Measurements from ENCODE around the gene CTR9.

The CTR9 gene

DNA sequence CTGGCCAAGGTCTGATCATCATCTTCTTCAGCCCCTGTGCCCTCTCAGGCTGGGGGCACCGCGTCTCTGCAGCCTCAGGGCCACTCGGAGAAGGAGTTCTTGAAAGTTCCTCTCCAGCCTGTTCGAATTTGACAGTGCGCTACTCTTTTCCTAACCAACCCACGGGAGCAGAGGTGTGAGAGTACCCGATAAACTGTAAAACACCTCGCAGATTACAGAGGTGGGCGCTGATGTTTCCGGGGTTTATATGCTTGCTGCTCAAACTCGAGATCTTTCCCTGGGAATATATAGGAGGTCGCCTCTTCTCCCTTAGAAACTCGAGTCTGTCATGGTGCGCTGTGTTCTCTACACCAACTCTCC lies 515 bp downstream of the CTR9 start:
- peak overlapping the region; percentile 93 for H3K27ac Mint-ChIP-seq
- peaks cover 32% of the 10 kb centered on the region for H3K36me3 Mint-ChIP-seq (ENCODE audit: insufficient read depth)
- peak overlapping the region; percentile 90 to 95 for H3K4me3 Mint-ChIP-seq
- peaks cover 8 to 11% of the 10 kb centered on the region in 2 donors for H3K4me1 Mint-ChIP-seq (ENCODE audit: low read depth in 2 of 2)
- no peaks in the 10 kb centered on the region for H3K27me3 Mint-ChIP-seq
- no peak for DNase-seq
- ATAC-seq (replicated peaks): peak; percentile 11
- no peaks in the 10 kb centered on the region for H3K9me3 Mint-ChIP-seq

DNA sequence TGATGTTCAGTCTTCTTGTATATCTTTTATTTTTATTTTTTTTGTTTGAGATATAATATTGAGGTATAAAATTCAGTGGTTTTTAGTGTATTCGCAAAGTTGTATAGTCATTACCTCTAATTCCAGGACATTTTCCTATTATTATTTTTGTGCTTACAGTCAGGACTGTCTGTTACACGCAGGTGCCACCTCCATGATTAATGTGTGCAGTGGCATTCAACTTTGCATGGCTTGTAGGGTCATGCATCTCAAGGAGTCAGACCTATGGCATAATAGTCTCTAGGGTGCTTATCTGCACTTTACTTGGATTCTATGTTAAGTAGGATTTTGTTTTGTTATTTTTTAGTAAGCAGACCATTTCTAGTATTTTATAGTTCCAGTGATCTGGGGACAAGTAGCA lies 1.0 kb downstream of the CTR9 start:
- DNase-seq: no peak
- Mint-ChIP-seq H3K36me3 (ENCODE audit: insufficient read depth) (peaks cover 32% of the 10 kb centered on the region), H3K4me1 (ENCODE audit: low read depth in 2 of 2) (peaks cover 8 to 11% of the 10 kb centered on the region in 2 donors), H3K4me3 (peak overlapping the region; percentile 90 to 95), H3K27ac (peak overlapping the region; percentile 93), H3K9me3 (no peaks in the 10 kb centered on the region), H3K27me3 (no peaks in the 10 kb centered on the region)
- no peak for ATAC-seq (replicated peaks)

DNA sequence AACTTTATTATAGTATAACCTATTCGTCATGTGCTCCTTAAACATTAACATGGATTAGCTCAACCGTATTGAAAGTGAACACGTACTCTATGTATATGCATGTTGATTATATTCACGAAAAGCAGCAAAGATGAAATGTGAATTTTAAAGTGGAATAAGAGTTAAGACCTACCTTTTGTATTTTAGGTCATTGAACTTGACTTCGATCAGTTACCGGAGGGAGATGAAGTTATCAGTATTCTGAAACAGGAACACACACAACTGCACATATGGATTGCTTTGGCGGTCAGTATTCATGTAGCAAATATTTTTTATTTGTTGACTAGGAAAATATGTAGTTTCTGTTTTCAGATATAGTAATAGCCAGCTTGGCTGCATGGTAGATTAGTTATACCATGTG lies 1.4 kb downstream of the CTR9 start:
- DNase-seq (no peak), ATAC-seq (replicated peaks) (no peak)
- Mint-ChIP-seq H3K4me3 (peak overlapping the region; percentile 90 to 95), H3K36me3 (ENCODE audit: insufficient read depth) (peaks cover 32% of the 10 kb centered on the region), H3K9me3 (no peaks in the 10 kb centered on the region), H3K27ac (peak overlapping the region in 1 of 2 donors; percentile 41), H3K4me1 (ENCODE audit: low read depth in 2 of 2) (peaks cover 8 to 11% of the 10 kb centered on the region in 2 donors), H3K27me3 (no peaks in the 10 kb centered on the region)

DNA sequence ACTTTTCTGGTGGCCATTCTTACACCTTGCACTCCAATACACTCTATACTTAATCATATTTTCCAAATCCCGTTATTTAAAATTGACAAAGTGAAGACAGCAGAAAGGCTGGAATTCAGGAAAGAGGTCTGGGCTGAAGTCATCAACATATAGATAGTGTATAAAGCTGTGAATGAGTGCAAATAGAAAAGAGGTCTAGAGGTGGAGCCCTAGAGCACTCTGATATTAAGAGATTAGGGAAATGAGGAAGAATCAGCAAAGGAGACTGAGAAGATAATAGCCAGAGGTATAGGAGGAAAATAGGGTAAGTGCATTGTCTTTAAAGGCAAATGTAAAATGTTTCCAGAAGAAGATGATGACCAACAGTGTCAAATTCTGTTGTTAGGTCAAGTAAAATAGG lies 7.9 kb downstream of the CTR9 start:
- H3K27ac Mint-ChIP-seq: no peak overlapping the region
- H3K4me3 Mint-ChIP-seq: no peak overlapping the region
- DNase-seq (no peak), ATAC-seq (replicated peaks) (no peak)
- no peaks in the 10 kb centered on the region for H3K4me1 Mint-ChIP-seq (ENCODE audit: low read depth in 2 of 2)
- no peaks in the 10 kb centered on the region for H3K9me3 Mint-ChIP-seq
- H3K27me3 Mint-ChIP-seq: no peaks in the 10 kb centered on the region
- H3K36me3 Mint-ChIP-seq (ENCODE audit: insufficient read depth): peaks cover 25% of the 10 kb centered on the region

DNA sequence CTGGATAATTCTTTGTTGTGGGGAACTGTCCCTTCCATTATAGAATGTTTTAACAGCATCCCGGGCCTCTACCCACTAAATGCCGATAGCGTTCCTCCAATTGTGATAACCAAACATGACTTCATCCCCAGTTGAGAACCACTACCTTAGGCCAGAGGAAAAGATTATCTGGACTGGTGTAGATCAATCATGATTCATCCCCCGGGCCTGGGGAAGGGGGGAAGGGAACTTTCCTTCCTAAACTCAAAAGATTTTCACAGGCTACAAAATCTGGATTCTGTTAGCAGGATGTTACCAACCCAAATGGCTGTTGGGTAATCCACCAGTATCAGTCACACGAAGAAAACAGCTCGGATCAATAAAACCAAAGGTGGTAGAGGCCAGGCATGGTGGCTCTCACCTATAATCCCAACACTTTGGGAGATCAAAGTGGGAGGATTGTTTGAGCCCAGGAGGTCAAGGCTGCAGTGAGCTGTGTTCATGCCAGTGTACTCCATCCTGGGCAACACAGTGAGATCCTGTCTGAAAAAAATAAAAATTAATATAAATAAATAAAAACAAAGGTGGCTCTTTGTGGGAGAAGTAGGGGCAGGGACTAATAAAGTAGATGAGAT lies 10.1 kb downstream of the CTR9 start:
- ATAC-seq (replicated peaks): no peak
- DNase-seq: no peak
- no peak overlapping the region for H3K4me3 Mint-ChIP-seq
- no peak overlapping the region for H3K27ac Mint-ChIP-seq
- no peaks in the 10 kb centered on the region for H3K9me3 Mint-ChIP-seq
- no peaks in the 10 kb centered on the region for H3K27me3 Mint-ChIP-seq
- no peaks in the 10 kb centered on the region for H3K4me1 Mint-ChIP-seq (ENCODE audit: low read depth in 2 of 2)
- H3K36me3 Mint-ChIP-seq (ENCODE audit: insufficient read depth): peaks cover 8% of the 10 kb centered on the region

DNA sequence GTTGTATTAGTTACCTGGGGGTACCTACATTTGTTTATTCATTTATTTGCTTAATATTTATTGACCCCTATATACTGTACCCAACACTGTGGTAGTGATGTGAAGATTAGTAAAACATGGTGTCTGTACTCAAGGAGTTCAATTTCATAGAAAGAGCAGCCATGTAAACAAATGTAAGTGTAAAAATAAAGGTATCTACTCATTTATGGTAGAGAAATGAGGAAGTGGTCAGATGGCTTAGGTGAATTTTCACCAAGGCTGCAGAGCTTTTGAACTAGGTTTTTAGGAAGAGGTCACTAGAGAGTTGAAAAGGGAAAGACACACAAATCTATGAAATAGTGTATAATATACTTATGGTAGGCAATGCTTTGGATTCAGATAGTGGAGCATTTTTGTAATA lies 11.1 kb downstream of the CTR9 start:
- Mint-ChIP-seq H3K36me3 (ENCODE audit: insufficient read depth) (peaks cover 8% of the 10 kb centered on the region), H3K27me3 (no peaks in the 10 kb centered on the region), H3K4me1 (ENCODE audit: low read depth in 2 of 2) (no peaks in the 10 kb centered on the region), H3K27ac (peak overlapping the region in 1 of 2 donors; percentile 47), H3K9me3 (no peaks in the 10 kb centered on the region), H3K4me3 (no peak overlapping the region)
- no peak for ATAC-seq (replicated peaks)
- DNase-seq: no peak

DNA sequence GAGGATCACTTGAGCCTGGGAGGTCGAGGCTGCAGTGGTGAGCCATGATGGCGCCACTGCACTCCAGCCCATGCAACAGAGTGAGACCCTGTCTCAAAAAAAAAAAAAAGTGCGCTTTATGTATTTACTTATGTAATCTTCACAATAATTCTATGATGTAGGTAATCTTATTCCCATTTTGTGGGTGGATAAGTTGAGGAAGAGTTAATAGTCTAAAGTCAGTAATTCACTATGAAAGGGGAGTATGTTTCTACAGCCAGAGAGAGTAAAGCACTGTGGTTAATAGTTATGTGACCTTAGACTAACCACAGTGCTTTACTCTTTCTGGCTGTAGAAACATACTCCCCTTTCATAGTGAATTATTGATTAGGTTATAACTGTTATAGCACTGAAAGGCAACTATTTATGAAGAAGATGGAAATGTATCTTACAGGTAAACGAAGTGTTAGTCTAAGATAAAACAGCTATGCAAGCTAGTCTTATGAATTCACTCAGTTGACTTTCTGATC lies 11.9 kb downstream of the CTR9 start:
- Mint-ChIP-seq H3K27ac (no peak overlapping the region), H3K4me3 (no peak overlapping the region), H3K4me1 (ENCODE audit: low read depth in 2 of 2) (no peaks in the 10 kb centered on the region), H3K36me3 (ENCODE audit: insufficient read depth) (peaks cover 8% of the 10 kb centered on the region), H3K9me3 (no peaks in the 10 kb centered on the region), H3K27me3 (no peaks in the 10 kb centered on the region)
- ATAC-seq (replicated peaks) (no peak), DNase-seq (no peak)

DNA sequence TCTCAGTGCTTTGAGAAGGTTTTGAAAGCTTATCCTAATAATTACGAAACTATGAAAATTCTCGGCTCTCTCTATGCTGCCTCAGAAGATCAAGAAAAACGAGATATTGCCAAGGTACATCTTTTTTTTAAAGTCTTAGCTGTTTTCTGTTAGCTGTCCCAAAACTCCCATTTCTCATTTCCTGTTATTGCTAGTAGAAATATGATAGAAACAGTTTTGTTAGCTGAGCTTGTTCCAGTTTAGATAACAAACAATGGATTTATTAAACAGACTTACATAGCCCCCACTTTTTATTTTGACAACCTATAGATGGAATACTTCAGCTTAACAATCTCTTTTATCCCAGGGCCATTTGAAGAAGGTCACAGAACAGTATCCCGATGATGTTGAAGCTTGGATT lies 12.7 kb downstream of the CTR9 start:
- no peak overlapping the region for H3K27ac Mint-ChIP-seq
- H3K9me3 Mint-ChIP-seq: no peaks in the 10 kb centered on the region
- no peak overlapping the region for H3K4me3 Mint-ChIP-seq
- H3K4me1 Mint-ChIP-seq (ENCODE audit: low read depth in 2 of 2): no peaks in the 10 kb centered on the region
- H3K27me3 Mint-ChIP-seq: no peaks in the 10 kb centered on the region
- ATAC-seq (replicated peaks) (no peak), DNase-seq (no peak)
- H3K36me3 Mint-ChIP-seq (ENCODE audit: insufficient read depth): peaks cover 8% of the 10 kb centered on the region

DNA sequence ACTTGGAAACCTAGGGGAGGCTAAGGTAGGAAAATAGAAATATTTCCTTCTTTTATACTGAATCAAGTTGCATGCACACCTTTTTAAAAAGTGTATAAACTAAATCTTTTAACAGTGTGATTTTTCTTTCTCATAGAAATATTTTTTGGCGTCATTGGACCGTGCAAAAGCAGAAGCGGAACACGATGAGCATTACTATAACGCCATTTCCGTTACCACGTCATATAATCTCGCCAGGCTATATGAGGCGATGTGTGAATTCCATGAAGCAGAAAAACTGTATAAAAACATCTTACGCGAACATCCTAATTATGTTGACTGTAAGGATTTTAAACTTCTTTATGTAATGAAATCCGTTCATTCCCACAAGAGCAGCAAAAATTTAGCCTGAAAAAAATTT lies 13.4 kb downstream of the CTR9 start:
- DNase-seq: no peak
- Mint-ChIP-seq H3K27me3 (no peaks in the 10 kb centered on the region), H3K4me1 (ENCODE audit: low read depth in 2 of 2) (no peaks in the 10 kb centered on the region), H3K36me3 (ENCODE audit: insufficient read depth) (peaks cover 8% of the 10 kb centered on the region), H3K27ac (no peak overlapping the region), H3K4me3 (no peak overlapping the region), H3K9me3 (no peaks in the 10 kb centered on the region)
- ATAC-seq (replicated peaks): no peak

DNA sequence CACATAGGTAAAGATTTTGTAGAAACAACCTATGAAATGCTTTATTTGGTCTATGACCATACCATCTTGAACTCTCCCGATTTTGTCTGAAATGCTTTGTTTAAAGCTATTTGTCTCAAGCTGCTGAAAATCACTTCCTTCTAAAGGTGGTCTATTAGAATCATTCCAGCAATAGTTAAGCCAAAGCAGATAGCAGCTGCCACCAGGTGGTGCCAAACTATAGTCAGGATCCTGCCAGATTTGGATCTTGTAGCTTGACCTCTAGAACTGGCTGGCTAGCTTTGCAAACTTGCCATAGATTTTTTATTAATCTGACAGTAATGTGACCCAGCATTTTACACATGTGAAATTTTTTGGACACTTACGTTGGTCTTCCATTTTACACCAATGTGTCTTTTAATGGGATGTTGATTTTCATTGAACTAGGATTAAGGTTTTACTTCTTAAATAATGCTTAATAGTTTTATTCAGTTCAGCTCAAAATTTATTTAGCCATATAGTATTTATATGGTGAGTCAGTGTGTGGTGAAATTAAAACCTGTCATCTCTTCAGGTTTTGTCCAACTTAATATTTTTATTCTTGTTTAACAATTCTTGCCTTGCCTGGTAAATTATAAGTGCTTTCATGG lies 19.7 kb downstream of the CTR9 start:
- no peak overlapping the region for H3K27ac Mint-ChIP-seq
- no peaks in the 10 kb centered on the region for H3K36me3 Mint-ChIP-seq (ENCODE audit: insufficient read depth)
- H3K4me1 Mint-ChIP-seq (ENCODE audit: low read depth in 2 of 2): no peaks in the 10 kb centered on the region
- no peak for ATAC-seq (replicated peaks)
- no peaks in the 10 kb centered on the region for H3K27me3 Mint-ChIP-seq
- DNase-seq: no peak
- no peaks in the 10 kb centered on the region for H3K9me3 Mint-ChIP-seq
- H3K4me3 Mint-ChIP-seq: no peak overlapping the region

DNA sequence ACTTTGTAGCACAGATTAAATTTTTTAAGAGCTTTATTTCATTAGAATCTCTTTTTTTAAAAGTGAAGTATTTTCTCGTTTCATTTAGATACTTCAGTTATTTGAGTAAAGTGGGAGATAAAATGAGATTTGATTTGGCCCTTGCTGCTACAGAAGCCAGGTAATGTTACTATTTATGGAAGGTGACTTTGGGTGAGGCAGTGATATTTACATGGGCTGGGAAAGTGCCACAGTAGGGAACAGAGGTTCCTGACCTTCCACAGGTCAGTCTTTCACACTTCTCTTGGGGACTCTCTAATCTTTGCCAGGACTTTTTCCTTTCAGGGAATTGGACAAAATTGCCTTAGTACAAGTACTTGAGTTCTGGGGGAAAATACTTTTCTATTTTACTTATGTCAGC lies 20.4 kb downstream of the CTR9 start:
- ATAC-seq (replicated peaks): no peak
- Mint-ChIP-seq H3K27ac (no peak overlapping the region), H3K4me1 (ENCODE audit: low read depth in 2 of 2) (no peaks in the 10 kb centered on the region), H3K27me3 (no peaks in the 10 kb centered on the region), H3K9me3 (no peaks in the 10 kb centered on the region), H3K4me3 (no peak overlapping the region), H3K36me3 (ENCODE audit: insufficient read depth) (peaks cover 4% of the 10 kb centered on the region)
- DNase-seq: no peak

DNA sequence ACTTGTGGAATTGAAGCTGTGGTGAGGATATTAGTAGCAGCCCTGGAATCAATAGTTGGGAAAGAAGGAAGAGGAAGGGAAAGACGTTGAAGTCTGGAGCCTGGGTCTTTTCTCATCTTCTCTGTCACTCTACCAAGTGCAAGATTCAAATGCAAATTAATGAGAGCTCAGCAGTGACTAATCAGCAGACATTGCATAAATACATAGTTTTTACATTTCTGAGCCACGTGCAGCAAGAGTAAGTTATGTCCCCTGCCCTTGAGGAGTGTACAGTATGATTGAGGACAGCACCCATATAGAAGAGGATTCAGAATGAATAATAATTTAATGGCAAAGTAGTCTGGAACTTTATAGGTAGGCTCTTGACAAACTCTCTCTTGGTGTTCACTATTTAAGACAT lies 23.8 kb downstream of the CTR9 start:
- peak overlapping the region in 1 of 2 donors; percentile 58 for H3K27ac Mint-ChIP-seq
- no peaks in the 10 kb centered on the region for H3K9me3 Mint-ChIP-seq
- DNase-seq (no peak), ATAC-seq (replicated peaks) (no peak)
- no peaks in the 10 kb centered on the region for H3K27me3 Mint-ChIP-seq
- peaks cover 30% of the 10 kb centered on the region for H3K36me3 Mint-ChIP-seq (ENCODE audit: insufficient read depth)
- peaks cover 0 to 5% of the 10 kb centered on the region in 2 donors for H3K4me1 Mint-ChIP-seq (ENCODE audit: low read depth in 2 of 2)
- no peak overlapping the region for H3K4me3 Mint-ChIP-seq

DNA sequence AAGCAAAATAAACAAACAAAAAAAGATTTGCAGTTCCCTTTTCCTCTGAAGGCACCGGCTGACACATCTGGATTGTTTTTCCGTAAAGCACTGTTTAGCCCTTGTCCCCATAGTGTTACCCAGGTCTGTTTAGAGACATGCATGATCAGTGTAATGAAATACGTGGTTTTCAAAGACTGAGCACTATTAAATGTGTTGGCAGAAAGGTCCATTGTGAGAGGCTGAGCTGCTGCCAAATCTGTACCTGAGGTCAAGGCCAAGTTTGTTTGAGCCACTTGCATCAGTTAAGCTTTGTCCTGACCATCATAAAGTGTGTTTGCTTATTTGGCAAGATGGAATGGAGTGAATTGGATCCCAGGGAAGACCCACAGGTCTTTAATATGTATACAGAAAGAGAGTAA lies 26.3 kb downstream of the CTR9 start:
- H3K27me3 Mint-ChIP-seq: no peaks in the 10 kb centered on the region
- H3K36me3 Mint-ChIP-seq (ENCODE audit: insufficient read depth): peaks cover 30% of the 10 kb centered on the region
- no peak overlapping the region for H3K4me3 Mint-ChIP-seq
- ATAC-seq (replicated peaks) (no peak), DNase-seq (no peak)
- H3K4me1 Mint-ChIP-seq (ENCODE audit: low read depth in 2 of 2): peaks cover 0 to 5% of the 10 kb centered on the region in 2 donors
- H3K9me3 Mint-ChIP-seq: no peaks in the 10 kb centered on the region
- H3K27ac Mint-ChIP-seq: peak overlapping the region in 1 of 2 donors; percentile 84

DNA sequence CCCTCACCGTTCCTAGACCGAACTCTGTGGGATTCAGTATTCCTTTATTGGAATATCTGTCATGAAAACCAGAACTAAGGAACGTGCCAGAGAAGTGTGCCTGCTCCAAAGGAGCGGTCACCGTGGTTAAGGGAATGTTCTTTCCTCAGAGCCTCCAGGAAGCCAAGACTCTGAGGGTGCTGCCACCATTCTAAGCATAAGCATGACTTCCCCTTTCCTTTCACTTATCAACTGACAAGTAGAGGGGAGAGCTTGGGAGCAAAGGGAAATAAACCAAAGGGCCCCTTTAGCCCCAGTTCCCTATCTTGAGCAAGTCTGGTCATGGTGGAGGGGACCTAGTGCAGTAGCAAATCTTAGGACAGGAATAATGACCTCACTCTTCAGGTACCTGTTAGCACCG lies 26.8 kb downstream of the CTR9 start:
- DNase-seq (no peak), ATAC-seq (replicated peaks) (no peak)
- Mint-ChIP-seq H3K36me3 (ENCODE audit: insufficient read depth) (peaks cover 30% of the 10 kb centered on the region), H3K9me3 (no peaks in the 10 kb centered on the region), H3K4me3 (no peak overlapping the region), H3K27me3 (no peaks in the 10 kb centered on the region), H3K27ac (peak overlapping the region in 1 of 2 donors; percentile 84), H3K4me1 (ENCODE audit: low read depth in 2 of 2) (peaks cover 0 to 5% of the 10 kb centered on the region in 2 donors)
